ENCODE measurements around the gene TRDN.

TRDN gene

DNA sequence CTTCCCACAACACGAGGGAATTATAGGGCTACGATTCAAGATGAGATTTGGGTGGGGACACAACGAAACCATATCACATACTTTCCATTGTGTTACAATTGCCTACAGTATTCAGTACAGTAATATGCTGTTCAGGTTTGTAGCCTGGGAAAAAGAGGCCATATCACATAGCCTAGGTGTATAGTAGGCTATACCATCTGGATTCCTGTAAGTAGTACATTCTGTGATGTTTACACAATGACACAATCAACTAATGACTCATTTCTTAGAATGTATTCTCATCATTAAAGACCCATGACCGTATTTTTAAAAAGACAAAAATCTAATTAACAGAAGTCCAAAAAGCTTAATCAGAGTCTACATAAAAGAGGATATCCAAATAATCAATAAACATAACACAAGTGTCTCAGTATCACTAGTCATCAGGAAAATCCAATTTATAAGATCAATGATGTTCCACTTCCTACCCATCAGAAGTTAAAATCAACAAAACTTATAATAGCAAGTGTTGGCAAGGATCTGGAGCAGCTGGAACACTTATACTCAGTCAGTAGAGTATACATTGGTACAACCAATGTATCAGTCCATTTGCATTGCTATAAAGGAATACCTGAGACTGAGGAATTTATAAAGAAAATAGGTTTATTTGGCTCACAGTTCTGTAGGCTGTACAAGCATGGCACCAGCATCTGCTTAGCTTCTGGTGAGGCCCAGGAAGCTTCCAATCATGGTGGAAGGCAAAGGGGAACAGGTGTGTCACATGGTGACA lies 424.8 kb downstream of the TRDN start:
- no peak overlapping the region for H3K9ac ChIP-seq (ENCODE audit: insufficient read length, low read depth)
- DNase-seq (ENCODE audit: low read depth, low spot score): no peak
- no peaks in the 10 kb centered on the region for H3K9me3 ChIP-seq (ENCODE audit: insufficient read depth, low read length)
- no peaks in the 10 kb centered on the region for H3K36me3 ChIP-seq (ENCODE audit: insufficient read depth, insufficient read length, low read length)
- no peak for TF ChIP-seq SUZ12 (IDR thresholded peaks at IDR 0.05; ENCODE audit: extremely low read depth, insufficient read depth, insufficient read length)
- TF ChIP-seq ZNF274 (IDR thresholded peaks at IDR 0.05; ENCODE audit: low read depth, low read length): no peak
- no peak for TF ChIP-seq YY1 (IDR thresholded peaks at IDR 0.05; ENCODE audit: insufficient read depth, insufficient read length)
- H3K4me3 ChIP-seq (ENCODE audit: insufficient read length, low read depth): no peak overlapping the region
- no peaks in the 10 kb centered on the region for H3K27me3 ChIP-seq (ENCODE audit: insufficient read depth, insufficient read length)
- H3K4me1 ChIP-seq (ENCODE audit: insufficient read depth, insufficient read length): no peaks in the 10 kb centered on the region

- Histone ChIP-seq H3K9me3 (ENCODE audit: insufficient read depth, low read length) (no peaks in the 10 kb centered on the region), H3K27me3 (ENCODE audit: insufficient read depth, insufficient read length) (no peaks in the 10 kb centered on the region), H3K36me3 (ENCODE audit: insufficient read depth, insufficient read length, low read length) (no peaks in the 10 kb centered on the region), H3K4me1 (ENCODE audit: insufficient read depth, insufficient read length) (no peaks in the 10 kb centered on the region), H3K4me3 (ENCODE audit: insufficient read length, low read depth) (no peak overlapping the region), H3K9ac (ENCODE audit: insufficient read length, low read depth) (no peak overlapping the region)
- no peak for TF ChIP-seq SUZ12 (IDR thresholded peaks at IDR 0.05; ENCODE audit: extremely low read depth, insufficient read depth, insufficient read length)
- no peak for TF ChIP-seq ZNF274 (IDR thresholded peaks at IDR 0.05; ENCODE audit: low read depth, low read length)
- no peak for TF ChIP-seq YY1 (IDR thresholded peaks at IDR 0.05; ENCODE audit: insufficient read depth, insufficient read length)
- no peak for DNase-seq (ENCODE audit: low read depth, low spot score)
Measured at GRCh38 chr6:123210645-123211044, 426.1 kb downstream of the TRDN start.

DNA sequence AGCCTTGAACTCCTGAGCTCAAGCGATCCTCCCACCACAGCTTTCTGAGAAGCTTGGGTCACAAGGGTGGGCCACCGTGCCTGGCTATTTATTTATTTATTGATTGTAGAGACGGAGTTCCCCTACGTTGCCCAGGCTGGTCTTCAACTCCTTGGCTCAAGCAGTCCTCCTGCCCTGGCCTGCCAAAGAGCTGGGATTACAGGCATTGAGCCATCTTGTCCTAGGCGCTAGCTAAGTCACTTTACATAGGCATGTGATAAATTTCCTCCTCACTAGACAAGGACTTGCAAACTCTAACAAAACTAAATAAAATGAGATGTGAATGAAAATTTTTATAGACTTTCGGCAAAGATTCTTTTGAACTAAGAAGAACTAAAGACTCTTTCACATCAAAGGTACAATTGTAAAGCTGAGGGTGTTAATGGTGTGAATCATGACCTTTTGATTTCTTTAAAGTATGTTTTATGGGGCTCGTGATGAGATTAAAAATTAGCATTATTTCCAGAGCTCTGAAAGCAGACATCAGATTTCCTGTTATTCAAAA lies 428.7 kb downstream of the TRDN start:
- Histone ChIP-seq H3K9ac (ENCODE audit: insufficient read length, low read depth) (no peak overlapping the region), H3K27me3 (ENCODE audit: insufficient read depth, insufficient read length) (no peaks in the 10 kb centered on the region), H3K36me3 (ENCODE audit: insufficient read depth, insufficient read length, low read length) (no peaks in the 10 kb centered on the region), H3K4me1 (ENCODE audit: insufficient read depth, insufficient read length) (no peaks in the 10 kb centered on the region), H3K9me3 (ENCODE audit: insufficient read depth, low read length) (0 out of 2 replicates have a peak, but pooled peaks cover 2% of the 10 kb centered on the region), H3K4me3 (ENCODE audit: insufficient read length, low read depth) (no peak overlapping the region)
- TF ChIP-seq SUZ12 (IDR thresholded peaks at IDR 0.05; ENCODE audit: extremely low read depth, insufficient read depth, insufficient read length) (no peak), YY1 (IDR thresholded peaks at IDR 0.05; ENCODE audit: insufficient read depth, insufficient read length) (no peak), ZNF274 (IDR thresholded peaks at IDR 0.05; ENCODE audit: low read depth, low read length) (no peak)
- no peak for DNase-seq (ENCODE audit: low read depth, low spot score)

DNA sequence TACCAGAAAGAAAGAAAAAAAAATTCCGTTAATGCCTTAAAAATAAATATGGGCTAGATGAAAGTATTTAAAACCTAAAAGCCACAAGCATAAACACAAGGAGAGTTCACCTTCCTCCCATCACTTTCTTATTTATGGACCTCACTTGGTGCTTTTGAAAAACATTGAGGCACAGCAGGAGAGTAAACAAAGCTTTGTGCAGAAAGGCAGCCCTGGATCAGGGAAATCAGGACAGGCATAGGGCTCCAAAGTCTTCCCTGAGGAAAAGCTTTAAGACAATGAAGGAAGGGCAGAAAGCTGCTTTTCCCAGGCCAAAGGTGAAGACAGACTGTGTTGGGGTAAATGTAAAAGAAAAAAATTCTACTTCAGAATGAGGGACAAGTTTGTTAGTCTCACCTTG lies 432.8 kb downstream of the TRDN start:
- no peaks in the 10 kb centered on the region for H3K4me1 ChIP-seq (ENCODE audit: insufficient read depth, insufficient read length)
- peak; percentile 25 for DNase-seq (ENCODE audit: low read depth, low spot score)
- H3K27me3 ChIP-seq (ENCODE audit: insufficient read depth, insufficient read length): no peaks in the 10 kb centered on the region
- H3K36me3 ChIP-seq (ENCODE audit: insufficient read depth, insufficient read length, low read length): no peaks in the 10 kb centered on the region
- H3K9ac ChIP-seq (ENCODE audit: insufficient read length, low read depth): no peak overlapping the region
- H3K9me3 ChIP-seq (ENCODE audit: insufficient read depth, low read length): peaks cover 22% of the 10 kb centered on the region; the same call in 1 of the 2 replicates
- H3K4me3 ChIP-seq (ENCODE audit: insufficient read length, low read depth): no peak overlapping the region
- TF ChIP-seq SUZ12 (IDR thresholded peaks at IDR 0.05; ENCODE audit: extremely low read depth, insufficient read depth, insufficient read length) (no peak), YY1 (IDR thresholded peaks at IDR 0.05; ENCODE audit: insufficient read depth, insufficient read length) (no peak), ZNF274 (IDR thresholded peaks at IDR 0.05; ENCODE audit: low read depth, low read length) (no peak)

DNA sequence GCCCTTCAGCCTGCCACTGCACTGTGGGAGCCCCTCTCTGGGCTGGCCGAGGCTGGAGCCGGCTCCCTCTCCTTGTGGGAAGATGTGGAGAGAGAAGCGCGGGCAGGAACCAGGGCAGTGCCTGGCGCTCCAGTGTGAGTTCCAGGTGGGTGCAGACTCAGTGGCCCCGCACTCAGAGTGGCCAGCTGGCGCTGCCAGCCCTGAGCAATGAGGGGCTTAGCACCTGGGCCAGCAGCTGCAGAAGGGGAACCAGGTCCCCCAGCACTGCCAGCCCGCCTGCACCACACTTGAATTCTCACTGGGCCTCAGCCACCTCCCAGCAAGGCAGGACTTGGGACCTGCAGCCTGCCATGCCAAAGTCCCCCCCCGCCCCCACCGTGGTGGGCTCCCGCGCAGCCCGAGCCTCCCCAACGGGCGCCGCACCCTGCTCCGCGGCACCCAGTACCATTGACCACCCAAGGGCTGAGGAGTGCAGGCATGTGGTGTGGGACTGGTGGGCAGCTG lies 434.8 kb downstream of the TRDN start:
- TF ChIP-seq YY1 (IDR thresholded peaks at IDR 0.05; ENCODE audit: insufficient read depth, insufficient read length) (no peak), ZNF274 (IDR thresholded peaks at IDR 0.05; ENCODE audit: low read depth, low read length) (no peak), SUZ12 (IDR thresholded peaks at IDR 0.05; ENCODE audit: extremely low read depth, insufficient read depth, insufficient read length) (no peak)
- Histone ChIP-seq H3K36me3 (ENCODE audit: insufficient read depth, insufficient read length, low read length) (no peaks in the 10 kb centered on the region), H3K4me3 (ENCODE audit: insufficient read length, low read depth) (no peak overlapping the region), H3K9me3 (ENCODE audit: insufficient read depth, low read length) (peaks cover 22% of the 10 kb centered on the region; the same call in 1 of the 2 replicates), H3K9ac (ENCODE audit: insufficient read length, low read depth) (no peak overlapping the region), H3K4me1 (ENCODE audit: insufficient read depth, insufficient read length) (no peaks in the 10 kb centered on the region), H3K27me3 (ENCODE audit: insufficient read depth, insufficient read length) (no peaks in the 10 kb centered on the region)
- no peak for DNase-seq (ENCODE audit: low read depth, low spot score)

DNA sequence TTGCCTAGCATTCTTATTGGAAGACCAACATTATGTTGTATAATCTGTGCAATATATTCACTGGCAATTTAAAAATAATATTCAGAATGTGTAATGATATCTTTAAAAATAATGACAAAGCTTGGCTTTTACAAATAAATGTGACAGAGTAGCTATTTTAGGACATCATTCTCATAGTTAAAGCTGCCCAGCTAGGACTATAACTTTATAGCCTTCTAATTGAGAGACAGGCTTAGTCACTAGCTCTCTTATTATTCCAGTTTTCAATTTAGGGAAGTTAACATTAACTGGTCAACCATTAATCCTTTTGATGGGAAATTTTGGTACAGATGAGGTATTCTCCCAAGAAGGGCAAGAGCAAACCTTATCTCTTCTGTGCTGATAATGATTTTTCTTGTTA lies 443.5 kb downstream of the TRDN start:
- Histone ChIP-seq H3K4me3 (ENCODE audit: insufficient read length, low read depth) (no peak overlapping the region), H3K4me1 (ENCODE audit: insufficient read depth, insufficient read length) (no peaks in the 10 kb centered on the region), H3K9ac (ENCODE audit: insufficient read length, low read depth) (no peak overlapping the region), H3K9me3 (ENCODE audit: insufficient read depth, low read length) (no peaks in the 10 kb centered on the region), H3K36me3 (ENCODE audit: insufficient read depth, insufficient read length, low read length) (no peaks in the 10 kb centered on the region), H3K27me3 (ENCODE audit: insufficient read depth, insufficient read length) (no peaks in the 10 kb centered on the region)
- DNase-seq (ENCODE audit: low read depth, low spot score): no peak
- TF ChIP-seq YY1 (IDR thresholded peaks at IDR 0.05; ENCODE audit: insufficient read depth, insufficient read length): no peak
- no peak for TF ChIP-seq ZNF274 (IDR thresholded peaks at IDR 0.05; ENCODE audit: low read depth, low read length)
- TF ChIP-seq SUZ12 (IDR thresholded peaks at IDR 0.05; ENCODE audit: extremely low read depth, insufficient read depth, insufficient read length): no peak

- DNase-seq (ENCODE audit: low read depth, low spot score): no peak
- TF ChIP-seq SUZ12 (IDR thresholded peaks at IDR 0.05; ENCODE audit: extremely low read depth, insufficient read depth, insufficient read length) (no peak), ZNF274 (IDR thresholded peaks at IDR 0.05; ENCODE audit: low read depth, low read length) (no peak), YY1 (IDR thresholded peaks at IDR 0.05; ENCODE audit: insufficient read depth, insufficient read length) (no peak)
- no peaks in the 10 kb centered on the region for H3K9me3 ChIP-seq (ENCODE audit: insufficient read depth, low read length)
Measured at GRCh38 chr6:123189816-123190215, 446.9 kb downstream of the TRDN start.

More at GRCh38 chr6:123189816-123190215, 446.9 kb downstream of the TRDN start:
- H3K36me3 ChIP-seq (ENCODE audit: insufficient read depth, insufficient read length, low read length): no peaks in the 10 kb centered on the region
- H3K4me3 ChIP-seq (ENCODE audit: insufficient read length, low read depth): no peak overlapping the region
- no peak overlapping the region for H3K9ac ChIP-seq (ENCODE audit: insufficient read length, low read depth)
- no peaks in the 10 kb centered on the region for H3K4me1 ChIP-seq (ENCODE audit: insufficient read depth, insufficient read length)
- no peaks in the 10 kb centered on the region for H3K27me3 ChIP-seq (ENCODE audit: insufficient read depth, insufficient read length)

All from NT2/D1 (cell line).